Stomach (tissue), 9 donors: ENCODE measurements around the gene ELMO1. TPM values are rescaled to one million over a fixed set of nuclear protein-coding genes. Genes with fewer than 3 reads are reported as not detected.

Experiments
- DNase-seq, 2 donors: peaks; one replicate each; pipeline versions ENCODE4 v3.0.0 to v3.0.0-alpha.2; 2013 to 2019
- H3K27ac ChIP-seq, 5 donors: fragments of 200-600 bp in 4 of 5; sonication (generic) in 4 of 5; one replicate each; pipeline ENCODE4 v1.5.1; 2013 to 2019; ENCODE audit warnings: mild to moderate bottlenecking in 1 of 5, moderate library complexity in 1 of 5
- H3K27me3 ChIP-seq, 3 donors: fragments of 200-600 bp; sonication (generic); one replicate each; pipeline ENCODE4 v1.5.1; 2017 to 2019; ENCODE audit warnings: mixed run types in 1 of 3
- H3K36me3 ChIP-seq, 4 donors: fragments of 200-600 bp; sonication (generic); 1 replicate in 3 of 4; 2 replicates in 1 of 4; pipeline ENCODE4 v1.5.1; 2016 to 2019
- H3K4me1 ChIP-seq, 4 donors: fragments of 200-600 bp; sonication (generic); one replicate each; pipeline ENCODE4 v1.5.1; 2016 to 2019
- H3K4me3 ChIP-seq, 4 donors: fragments of 200-600 bp; sonication (generic) in 3 of 4; one replicate each; pipeline ENCODE4 v1.5.1; 2016 to 2019; ENCODE audit warnings: mild to moderate bottlenecking in 1 of 4
- H3K9me3 ChIP-seq, 4 donors: fragments of 200-600 bp; sonication (generic); one replicate each; pipeline ENCODE4 v1.5.1; 2016 to 2019
- CTCF ChIP-seq, 7 experiments: fragments of 450-650 bp in 4 of 7; fragments of 200-600 bp in 3 of 7; sonication (generic) in 3 of 7; IDR thresholded peaks; one replicate each; pipeline ENCODE4 v1.5.1; 2016 to 2019; ENCODE audit warnings: antibody characterized with exemption in 7 of 7, control low read depth in 2 of 7, mild to moderate bottlenecking in 1 of 7
- EP300 ChIP-seq: sonication (generic); formaldehyde crosslinking; IDR thresholded peaks from one replicate; pipeline ENCODE4 v1.6.1; 2017; ENCODE audit warnings: antibody characterized with exemption
- POLR2A ChIP-seq, 4 donors: fragments of 450-650 bp; IDR thresholded peaks; one replicate each; pipeline ENCODE4 v1.6.1; 2016; ENCODE audit warnings: antibody characterized with exemption in 4 of 4, control low read depth in 2 of 4, mild to moderate bottlenecking in 1 of 4, moderate library complexity in 1 of 4
- POLR2AphosphoS5 ChIP-seq, 3 donors: sonication (generic); formaldehyde crosslinking; IDR thresholded peaks; one replicate each; pipeline ENCODE4 v1.6.1; 2016; ENCODE audit warnings: antibody characterized with exemption in 3 of 3
- WGBS, 5 donors: extraction: QIAGEN DNeasy Blood & Tissue Kit in 3 of 5; methylation state at CpG; one replicate each; pipeline versions ENCODE4 v1.1.5 to v1.1.7; 2013 to 2018; 5-methylcytosine and 5-hydroxymethylcytosine counted together
- intact Hi-C: fragments of 100-400 bp; cut with DNase I; formaldehyde crosslinking; loops from one replicate; pipeline ENCODE4 v1.15.1; 2023; ENCODE audit warnings: low total_unique reads
- polyA plus RNA-seq, 3 donors: library from polyadenylated mRNA; stranded (reverse); fragments of 200-250 nt; gene quantifications; one replicate each; pipeline ENCODE4 v1.2.3, GENCODE V29; 2013
- total RNA-seq, 5 donors: library from RNA; depleted of rRNA; stranded (reverse); fragments of >200 nt; gene quantifications; one replicate each; pipeline versions ENCODE4 v1.1.0 to v1.2.3, GENCODE V29; 2014 to 2016
- donor health status: healthy with polysubstance abuse.
- donor health status: Bipolar disorder and iron deficiency.
- donor health status: healthy.

Gene ELMO1
- total and polyA plus RNA-seq, 8 donors = 4.1 to 117 (median 44.8) TPM

GRCh38 chr7:36949711-36950600 lies 498.7 kb downstream of the ELMO1 start:
- Histone ChIP-seq H3K4me1 (peaks cover 18 to 28% (median 25%) of the 10 kb centered on the region in 4 donors), H3K27me3 (no peaks in the 10 kb centered on the region), H3K27ac (no peak overlapping the region), H3K36me3 (no peaks in the 10 kb centered on the region), H3K9me3 (no peaks in the 10 kb centered on the region), H3K4me3 (no peak overlapping the region)
- intact Hi-C loops = no loop called here
- WGBS, 5 donors = 70 to 80% (median 76%) methylated on average over 8 of the region's 8 CpGs
- TF ChIP-seq POLR2AphosphoS5 (IDR thresholded peaks at IDR 0.05) = peak in 1 of 3 donors; percentile 25
- TF ChIP-seq CTCF (IDR thresholded peaks at IDR 0.05) = no peak
- TF ChIP-seq POLR2A (IDR thresholded peaks at IDR 0.05) = no peak
- DNase-seq = peak in 1 of 2 donors; percentile 41

GRCh38 chr7:36946401-36946739 lies 502.3 kb downstream of the ELMO1 start:
- peaks cover 21 to 43% (median 34%) of the 10 kb centered on the region in 4 donors for H3K4me1 ChIP-seq
- H3K27me3 ChIP-seq = no peaks in the 10 kb centered on the region
- H3K36me3 ChIP-seq = no peaks in the 10 kb centered on the region
- H3K9me3 ChIP-seq = peaks cover 0 to 16% (median under 1%) of the 10 kb centered on the region in 4 donors
- intact Hi-C loops = no loop called here
- WGBS, 5 donors = 28 to 69% (median 51%) methylated on average over 2 of the region's 2 CpGs
- no peak overlapping the region for H3K4me3 ChIP-seq
- DNase-seq = no peak
- TF ChIP-seq POLR2A (IDR thresholded peaks at IDR 0.05) (no peak), POLR2AphosphoS5 (IDR thresholded peaks at IDR 0.05) (no peak), CTCF (IDR thresholded peaks at IDR 0.05) (no peak)
- peak overlapping the region in 4 of 5 donors; percentile 16 to 81 (median 72) for H3K27ac ChIP-seq

GRCh38 chr7:36945612-36946400 lies 502.9 kb downstream of the ELMO1 start:
- peak; percentile 76 to 88 for DNase-seq
- intact Hi-C loops = no loop called here
- 32 to 47% (median 43%) methylated on average over 7 of the region's 7 CpGs for WGBS, 5 donors
- no peak overlapping the region for H3K4me3 ChIP-seq
- no peaks in the 10 kb centered on the region for H3K36me3 ChIP-seq
- peak overlapping the region in 4 of 5 donors; percentile 61 to 88 (median 72) for H3K27ac ChIP-seq
- peaks cover 0 to 22% (median 4%) of the 10 kb centered on the region in 4 donors for H3K9me3 ChIP-seq
- TF ChIP-seq EP300 = no peak
- TF ChIP-seq POLR2AphosphoS5 (IDR thresholded peaks at IDR 0.05) = peak in 2 of 3 donors; percentile 32 to 56
- peaks cover 21 to 43% (median 34%) of the 10 kb centered on the region in 4 donors for H3K4me1 ChIP-seq
- no peaks in the 10 kb centered on the region for H3K27me3 ChIP-seq

- 45 to 69% (median 63%) methylated on average over 5 of the region's 5 CpGs for WGBS, 5 donors
- no peaks in the 10 kb centered on the region for H3K27me3 ChIP-seq
- peak in 1 of 2 donors; percentile 78 for DNase-seq
- peaks cover 0 to 1% (median 0%) of the 10 kb centered on the region in 4 donors for H3K36me3 ChIP-seq
- peaks cover 0 to 30% (median 9%) of the 10 kb centered on the region in 4 donors for H3K9me3 ChIP-seq
- H3K4me3 ChIP-seq = no peak overlapping the region
- H3K27ac ChIP-seq = peak overlapping the region in 4 of 5 donors; percentile 61 to 74 (median 71)
- TF ChIP-seq CTCF (IDR thresholded peaks at IDR 0.05) (no peak), EP300 (no peak), POLR2A (IDR thresholded peaks at IDR 0.05) (no peak), POLR2AphosphoS5 (IDR thresholded peaks at IDR 0.05) (no peak)
- H3K4me1 ChIP-seq = peaks cover 17 to 38% (median 30%) of the 10 kb centered on the region in 4 donors
- intact Hi-C loops = no loop called here
Measured at GRCh38 chr7:36944838-36945237, 503.8 kb downstream of the ELMO1 start.
